HG02981 (cell line): ENCODE data around the gene MRPL43.

Source experiments
- ATAC-seq: cut with Tn5 transposase; IDR thresholded peaks from one replicate; pipeline ENCODE4 v1.9.1; 2021; ENCODE audit warnings: mild to moderate bottlenecking, moderate library complexity; ENCODE audit not compliant: unreplicated experiment

MRPL43 gene

GRCh38 chr10:100969187-100970075, 17.9 kb downstream of the MRPL43 start, which contains the start of gene SEMA4G:
Gene SEMA4G (plus strand): TSS chr10:100969504. CDS start chr10:100972913, 3,409 bp downstream.
- no peak for ATAC-seq

- no peak for ATAC-seq
These were observed 18.5 kb downstream of the MRPL43 start for GRCh38 chr10:100968863-100969186.

- no peak for ATAC-seq
These were observed 19.1 kb downstream of the MRPL43 start for GRCh38 chr10:100968062-100968736.

GRCh38 chr10:100967332-100967731, 20.0 kb downstream of the MRPL43 start:
- no peak for ATAC-seq

- no peak for ATAC-seq
These were observed 20.4 kb downstream of the MRPL43 start for GRCh38 chr10:100966887-100967286.

GRCh38 chr10:100965820-100966219, 21.5 kb downstream of the MRPL43 start:
- no peak for ATAC-seq

GRCh38 chr10:100963826-100964225, 23.5 kb downstream of the MRPL43 start:
- no peak for ATAC-seq

- ATAC-seq = no peak
These were observed 24.8 kb downstream of the MRPL43 start for GRCh38 chr10:100962351-100963080.

GRCh38 chr10:100960251-100960650, 27.0 kb downstream of the MRPL43 start:
- ATAC-seq = no peak

GRCh38 chr10:100948916-100949315, 38.4 kb downstream of the MRPL43 start:
- no peak for ATAC-seq

GRCh38 chr10:100945754-100946153, 41.5 kb downstream of the MRPL43 start:
- no peak for ATAC-seq

GRCh38 chr10:100943508-100943907, 43.8 kb downstream of the MRPL43 start:
- no peak for ATAC-seq

- no peak for ATAC-seq
These were observed 45.1 kb downstream of the MRPL43 start for GRCh38 chr10:100942229-100942628.

GRCh38 chr10:100939763-100940344, 47.4 kb downstream of the MRPL43 start:
- ATAC-seq = no peak
